HTERT RPE-1 (cell line): Measurements from ENCODE around the gene PLPPR1.

Experiments
- in situ Hi-C: fragments of 300-500 bp; cut with MboI; formaldehyde crosslinking; loops from 4 replicates; pipeline ENCODE4 v1.14.3; 2020; ENCODE audit warnings: low sequenced_read_pairs

The PLPPR1 gene

GRCh38 chr9:101200852-101201251, 172.3 kb downstream of the PLPPR1 start:
- in situ Hi-C loops: no loop called here

- in situ Hi-C loops: no loop called here
Measured at GRCh38 chr9:101201630-101202029, 173.1 kb downstream of the PLPPR1 start.

GRCh38 chr9:101209670-101210069, 181.1 kb downstream of the PLPPR1 start:
- in situ Hi-C loops: no loop called here

- in situ Hi-C loops: no loop called here
Measured at GRCh38 chr9:101212661-101213060, 184.1 kb downstream of the PLPPR1 start.

- in situ Hi-C loops: no loop called here
Measured at GRCh38 chr9:101219030-101219429, 190.5 kb downstream of the PLPPR1 start.

- in situ Hi-C loops: no loop called here
Measured at GRCh38 chr9:101220341-101220740, 191.8 kb downstream of the PLPPR1 start.

- in situ Hi-C loops: no loop called here
Measured at GRCh38 chr9:101225271-101225670, 196.7 kb downstream of the PLPPR1 start.

- in situ Hi-C loops: no loop called here
Measured at GRCh38 chr9:101226161-101226560, 197.6 kb downstream of the PLPPR1 start.

GRCh38 chr9:101226803-101227202, 198.3 kb downstream of the PLPPR1 start:
- in situ Hi-C loops: no loop called here

GRCh38 chr9:101229606-101230005, 201.1 kb downstream of the PLPPR1 start:
- in situ Hi-C loops: no loop called here

- in situ Hi-C loops: no loop called here
Measured at GRCh38 chr9:101232405-101232977, 204.0 kb downstream of the PLPPR1 start.

- in situ Hi-C loops: no loop called here
Measured at GRCh38 chr9:101235105-101235866, 206.8 kb downstream of the PLPPR1 start.

- in situ Hi-C loops: no loop called here
Measured at GRCh38 chr9:101242651-101243050, 214.1 kb downstream of the PLPPR1 start.

GRCh38 chr9:101246691-101247090, 218.2 kb downstream of the PLPPR1 start:
- in situ Hi-C loops: no loop called here

- in situ Hi-C loops: no loop called here
Measured at GRCh38 chr9:101247297-101247696, 218.8 kb downstream of the PLPPR1 start.

- in situ Hi-C loops: no loop called here
Measured at GRCh38 chr9:101254733-101255433, 226.4 kb downstream of the PLPPR1 start.

- in situ Hi-C loops: no loop called here
Measured at GRCh38 chr9:101264727-101265126, 236.2 kb downstream of the PLPPR1 start.

- in situ Hi-C loops: no loop called here
Measured at GRCh38 chr9:101265261-101265660, 236.7 kb downstream of the PLPPR1 start.

GRCh38 chr9:101268426-101268825, 239.9 kb downstream of the PLPPR1 start:
- in situ Hi-C loops: no loop called here

- in situ Hi-C loops: no loop called here
Measured at GRCh38 chr9:101269591-101270283, 241.2 kb downstream of the PLPPR1 start.

GRCh38 chr9:101270302-101270701, 241.8 kb downstream of the PLPPR1 start:
- in situ Hi-C loops: no loop called here
